Activated CD8-positive, alpha-beta memory T cell treated with anti-CD3 and anti-CD28 coated beads, Interleukin-2, amount 50 U/mL, for 4 hours (primary cell): Measurements from ENCODE around the gene HMCN2.
"Not testable (repeated sequence)": the region's sequence is repeated elsewhere in the genome, so short reads cannot be mapped to it uniquely, and the experiment has no call there.

ENCODE experiments used
- DNase-seq: peaks from one replicate; pipeline ENCODE4 v3.0.0-alpha.2; 2020

The HMCN2 gene

DNA sequence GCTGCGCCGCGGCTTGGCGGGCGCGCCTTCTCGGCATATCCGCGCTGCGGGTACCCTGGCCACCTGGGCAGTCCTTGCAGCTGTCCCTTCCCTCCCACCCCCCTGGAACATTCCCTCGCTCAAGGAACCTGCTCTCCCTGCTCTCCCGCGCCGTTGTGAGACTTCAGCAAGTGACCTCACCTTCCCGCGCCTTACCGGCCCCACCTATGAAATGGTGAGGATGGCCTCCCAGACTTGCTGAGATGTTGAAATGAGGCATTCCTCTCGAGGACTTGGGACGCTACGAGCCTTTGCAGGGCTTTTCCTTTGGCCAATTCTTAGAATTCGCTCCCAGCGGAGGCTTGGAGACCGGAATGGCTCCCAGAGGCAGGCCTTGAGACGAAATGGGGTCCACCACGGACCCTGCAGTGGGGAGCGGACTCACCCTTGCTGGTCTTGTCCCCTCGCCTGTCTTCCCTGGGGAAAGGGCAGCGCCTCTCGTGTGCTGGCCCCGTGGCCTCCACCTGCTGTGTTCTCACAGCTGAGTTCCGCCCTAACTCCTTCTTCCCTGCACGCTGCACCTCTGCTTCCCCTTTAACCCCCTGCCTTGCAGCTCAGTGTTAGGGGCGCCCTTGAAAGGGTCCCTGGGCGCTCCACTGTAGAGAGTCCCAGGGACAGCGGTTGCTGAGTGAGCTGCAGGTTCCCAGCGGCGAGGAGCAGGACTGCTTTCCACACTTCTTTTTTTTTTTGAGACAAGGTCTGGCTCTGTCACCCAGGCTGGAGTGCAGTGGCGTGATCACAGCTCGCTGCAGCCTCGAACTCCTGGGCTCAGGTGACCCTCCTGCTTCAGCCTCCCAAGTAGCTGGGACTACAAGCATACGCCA, 907 bp downstream of the HMCN2 start:
- DNase-seq, result no peak

DNA sequence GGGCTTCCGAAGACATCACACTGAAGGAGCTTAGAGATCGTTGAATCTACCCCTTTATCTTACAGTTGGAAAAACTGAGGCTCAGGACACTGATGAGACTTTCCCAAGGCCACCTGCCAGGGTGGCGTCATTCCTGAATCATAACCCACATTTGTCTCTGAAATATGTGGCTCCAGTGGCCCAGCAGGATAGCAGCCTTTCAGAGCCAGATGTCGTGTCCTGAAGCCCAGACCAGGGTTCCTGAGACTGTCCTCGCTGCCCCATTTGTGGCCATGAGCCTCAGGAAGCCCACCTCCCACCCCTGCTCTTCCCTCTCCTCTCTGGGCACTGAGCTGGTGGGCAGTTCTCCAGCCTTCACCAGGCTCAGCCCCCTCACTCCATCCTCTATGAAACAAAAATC, 2.4 kb downstream of the HMCN2 start:
- DNase-seq, result no peak

GRCh38 chr9:130268521-130269211, 3.1 kb downstream of the HMCN2 start:
- no peak for DNase-seq

- DNase-seq, result no peak
These were observed 5.9 kb downstream of the HMCN2 start for GRCh38 chr9:130271473-130271872.

- no peak for DNase-seq
These were observed 9.6 kb downstream of the HMCN2 start for GRCh38 chr9:130275156-130275555.

DNA sequence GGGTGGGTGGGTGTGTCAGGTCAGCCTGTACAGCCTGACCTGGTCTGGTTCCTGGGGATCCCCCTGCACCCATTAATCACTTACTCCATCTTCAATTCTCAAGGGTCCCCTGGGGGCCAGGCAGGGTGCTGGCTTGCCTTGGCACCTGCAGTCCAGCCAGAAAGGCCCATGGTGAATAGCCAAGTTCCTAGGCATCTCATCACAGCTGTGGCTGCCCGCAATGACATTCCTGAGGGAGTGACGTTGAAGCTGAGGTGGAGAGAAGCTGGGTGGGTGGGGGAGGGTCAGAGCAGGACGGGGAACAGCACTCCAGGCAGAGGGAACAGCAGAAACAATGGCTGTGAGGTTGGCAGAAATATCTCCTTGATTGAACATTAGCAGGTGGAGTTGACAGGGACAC, 10.6 kb downstream of the HMCN2 start:
- DNase-seq, result no peak

DNA sequence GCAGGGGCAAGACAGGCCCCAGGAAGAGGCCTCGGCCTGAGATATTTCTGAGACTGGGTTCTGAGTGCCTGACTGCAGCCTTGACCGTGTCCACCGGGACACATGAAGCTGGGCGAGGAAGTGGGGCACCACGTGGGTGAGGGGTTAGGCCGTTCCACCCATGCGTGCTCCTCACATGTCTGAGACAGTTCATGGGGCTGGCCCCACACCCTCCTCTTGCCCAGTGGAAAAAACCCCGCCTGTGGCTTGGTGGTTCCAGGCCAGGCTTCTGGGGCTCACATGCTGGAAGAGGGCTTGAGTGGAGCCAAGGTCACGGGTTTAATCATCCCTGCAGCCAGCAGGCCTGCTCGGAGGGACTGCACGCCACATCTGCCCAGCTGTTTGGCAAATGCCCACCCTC, 11.4 kb downstream of the HMCN2 start:
- DNase-seq, result no peak

DNA sequence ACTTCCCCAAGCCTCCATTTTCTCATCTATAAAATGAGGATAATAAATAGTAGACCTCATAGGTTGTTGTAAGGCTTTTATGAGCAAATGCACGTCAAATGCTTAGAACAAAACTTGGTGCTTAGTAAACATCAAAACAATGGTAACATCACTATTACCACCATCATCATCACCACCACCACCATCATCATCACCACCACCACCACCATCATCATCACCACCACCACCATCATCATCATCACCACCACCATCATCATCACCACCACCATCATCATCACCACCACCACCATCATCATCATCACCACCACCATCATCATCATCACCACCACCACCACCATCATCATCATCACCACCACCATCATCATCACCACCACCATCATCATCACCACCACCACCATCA, 12.0 kb downstream of the HMCN2 start:
- not testable (repeated sequence) for DNase-seq

DNA sequence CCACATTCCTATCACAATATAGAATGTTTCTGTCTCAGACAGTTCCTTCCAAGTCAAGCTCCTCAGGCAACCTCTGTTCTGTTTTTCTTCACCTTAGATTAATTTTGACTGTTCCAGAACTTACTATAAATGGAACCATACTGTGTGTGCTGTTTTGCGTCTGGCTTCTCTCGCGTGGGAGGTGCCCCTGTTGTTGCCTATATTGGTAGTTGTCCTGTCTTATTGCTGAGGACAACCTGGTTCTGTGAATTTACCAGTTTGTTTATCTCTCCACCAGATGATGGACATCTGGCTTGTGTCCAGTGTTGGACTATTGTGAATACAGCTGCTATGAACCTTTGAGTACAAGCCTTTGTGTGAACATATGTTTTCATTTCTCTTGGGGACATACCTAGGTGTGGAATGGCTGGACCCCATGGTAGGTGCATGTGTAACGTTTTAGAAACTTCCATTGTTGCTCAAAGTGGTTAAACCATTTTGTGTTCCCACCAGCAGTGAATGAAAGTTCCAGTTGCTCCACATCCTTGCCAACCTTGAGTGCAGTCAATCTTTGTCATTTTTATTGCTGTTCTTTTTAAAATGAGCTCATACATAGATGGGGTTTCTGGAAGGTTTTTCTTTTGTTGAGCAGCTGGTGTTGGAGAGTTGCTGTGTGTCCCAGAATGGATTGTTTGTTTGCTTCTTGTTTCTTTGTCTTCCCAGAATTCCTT, 18.1 kb downstream of the HMCN2 start:
- no peak for DNase-seq

- no peak for DNase-seq
These were observed 18.7 kb downstream of the HMCN2 start for GRCh38 chr9:130284249-130284625.

DNA sequence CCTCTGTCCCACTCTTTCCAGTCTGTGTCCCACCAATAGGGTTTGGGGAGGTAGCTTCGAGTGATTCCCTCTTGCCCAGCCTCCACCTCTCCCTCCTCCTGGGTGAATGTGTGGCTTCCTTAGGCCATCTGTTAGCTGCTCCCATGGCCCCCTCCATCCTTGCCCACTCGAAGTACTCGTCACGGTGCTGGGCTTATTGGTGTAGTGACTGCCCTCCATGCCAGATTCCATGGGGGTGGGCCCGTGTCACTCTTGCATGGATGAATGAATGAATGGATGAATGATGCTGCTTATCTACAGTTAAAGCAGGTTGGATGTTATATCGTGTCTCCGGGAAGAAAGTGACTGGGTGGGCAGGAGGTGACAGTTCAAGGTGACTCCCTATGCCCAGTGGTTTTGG, 19.1 kb downstream of the HMCN2 start:
- DNase-seq, result no peak

DNA sequence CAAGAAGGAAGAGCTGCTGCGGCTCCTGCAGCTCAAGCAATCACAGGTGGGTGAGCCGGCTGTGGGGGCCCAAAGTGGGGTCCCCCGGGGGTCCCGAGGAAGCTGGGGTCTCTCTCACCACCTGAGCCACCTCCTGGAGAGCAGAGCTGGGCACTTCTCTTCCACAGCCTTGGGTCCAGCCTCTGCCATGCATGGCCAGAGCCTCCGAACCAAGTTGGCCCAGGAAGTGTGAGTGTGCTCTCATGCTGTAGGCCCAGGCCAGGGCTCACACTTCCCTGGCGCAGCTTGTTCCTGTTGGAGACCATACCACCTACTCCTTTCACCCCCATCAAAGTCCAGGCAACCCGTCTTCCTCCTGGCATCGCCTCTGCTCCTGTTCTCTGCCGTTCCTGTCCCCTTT, 19.7 kb downstream of the HMCN2 start:
- no peak for DNase-seq

DNA sequence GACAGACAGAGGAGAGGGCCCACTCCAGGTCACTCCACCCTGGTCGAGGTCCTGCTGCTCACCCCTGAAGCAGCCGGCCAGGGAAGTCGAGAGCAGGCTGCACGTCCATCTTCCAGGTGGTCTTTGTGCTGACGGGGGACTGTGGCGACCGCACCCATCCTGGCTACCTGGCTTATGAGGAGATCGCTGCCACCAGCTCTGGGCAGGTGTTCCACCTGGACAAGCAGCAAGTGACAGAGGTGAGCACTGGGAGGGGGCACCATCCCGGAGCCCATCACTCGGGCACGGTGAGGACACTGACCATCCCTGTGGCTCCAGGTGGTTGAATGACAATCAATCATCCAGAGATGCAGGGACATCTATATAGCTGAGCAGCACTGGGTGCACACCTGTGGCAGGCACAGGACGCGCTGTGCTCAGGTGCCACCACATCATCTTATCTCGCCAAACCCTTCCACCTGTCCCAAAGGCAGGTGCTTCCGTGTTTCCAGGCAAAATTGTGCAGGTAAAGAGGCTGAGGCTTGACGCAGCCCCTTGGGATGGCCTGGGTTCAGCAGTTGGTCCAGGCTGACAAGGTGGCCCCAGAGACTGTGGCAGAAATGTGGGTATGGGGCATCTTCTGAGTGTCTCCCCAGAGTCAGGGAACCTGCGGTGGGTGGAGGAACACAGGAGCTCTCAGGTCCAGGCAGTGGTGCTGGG, 20.7 kb downstream of the HMCN2 start:
- DNase-seq, result no peak

DNA sequence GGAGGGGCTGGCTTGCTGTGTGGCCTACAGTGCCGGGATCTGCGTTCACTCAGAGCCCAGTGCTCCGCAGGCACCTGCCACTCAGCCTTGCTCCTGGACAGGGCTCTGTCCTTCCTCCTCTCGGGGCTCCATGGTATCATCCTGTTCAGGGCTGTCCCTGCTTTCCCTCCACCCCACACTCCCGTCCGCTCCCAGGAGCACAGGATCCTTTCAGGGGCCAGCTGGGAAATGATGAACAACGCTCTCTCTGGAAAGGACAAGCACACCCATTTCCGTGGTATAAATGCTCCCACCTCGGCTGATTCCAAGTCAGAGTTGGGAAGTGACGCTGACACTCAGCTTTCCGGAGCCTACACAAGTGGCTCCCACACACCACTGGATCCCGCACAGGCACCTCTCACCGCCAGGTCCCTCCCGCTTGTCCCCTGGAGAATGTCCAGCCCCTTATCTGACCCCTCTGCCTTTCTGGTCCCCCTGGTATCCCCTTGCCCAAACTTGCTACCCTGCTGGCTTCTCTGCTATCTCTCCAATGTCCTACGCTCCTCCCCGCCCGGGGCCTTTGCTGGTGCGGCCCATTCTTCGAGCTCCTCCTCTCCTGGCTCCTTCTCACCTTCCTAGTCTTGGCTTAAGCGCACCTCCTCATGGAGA, 21.3 kb downstream of the HMCN2 start:
- no peak for DNase-seq

DNA sequence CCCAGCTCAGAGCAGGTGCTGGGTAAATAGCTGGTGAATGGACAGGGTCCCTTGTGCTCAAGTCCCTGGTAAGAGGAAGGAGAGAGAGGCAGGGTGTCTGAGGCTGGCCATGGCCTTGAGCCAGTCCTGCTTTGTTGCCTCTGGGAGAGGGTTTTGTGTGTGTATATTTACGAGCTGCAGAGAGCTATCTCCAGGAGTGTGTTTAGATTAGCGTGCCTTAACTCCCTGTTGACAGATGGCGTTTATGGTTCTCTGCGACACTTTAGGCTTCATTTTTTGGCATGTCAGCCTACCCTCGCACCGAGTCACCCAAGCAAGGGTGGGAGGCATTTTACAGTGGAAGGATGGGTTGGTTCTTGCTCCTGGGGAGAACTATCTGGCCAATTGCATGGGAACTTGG, 22.2 kb downstream of the HMCN2 start:
- DNase-seq, result no peak

GRCh38 chr9:130288393-130288792, 22.8 kb downstream of the HMCN2 start:
- DNase-seq, result no peak

DNA sequence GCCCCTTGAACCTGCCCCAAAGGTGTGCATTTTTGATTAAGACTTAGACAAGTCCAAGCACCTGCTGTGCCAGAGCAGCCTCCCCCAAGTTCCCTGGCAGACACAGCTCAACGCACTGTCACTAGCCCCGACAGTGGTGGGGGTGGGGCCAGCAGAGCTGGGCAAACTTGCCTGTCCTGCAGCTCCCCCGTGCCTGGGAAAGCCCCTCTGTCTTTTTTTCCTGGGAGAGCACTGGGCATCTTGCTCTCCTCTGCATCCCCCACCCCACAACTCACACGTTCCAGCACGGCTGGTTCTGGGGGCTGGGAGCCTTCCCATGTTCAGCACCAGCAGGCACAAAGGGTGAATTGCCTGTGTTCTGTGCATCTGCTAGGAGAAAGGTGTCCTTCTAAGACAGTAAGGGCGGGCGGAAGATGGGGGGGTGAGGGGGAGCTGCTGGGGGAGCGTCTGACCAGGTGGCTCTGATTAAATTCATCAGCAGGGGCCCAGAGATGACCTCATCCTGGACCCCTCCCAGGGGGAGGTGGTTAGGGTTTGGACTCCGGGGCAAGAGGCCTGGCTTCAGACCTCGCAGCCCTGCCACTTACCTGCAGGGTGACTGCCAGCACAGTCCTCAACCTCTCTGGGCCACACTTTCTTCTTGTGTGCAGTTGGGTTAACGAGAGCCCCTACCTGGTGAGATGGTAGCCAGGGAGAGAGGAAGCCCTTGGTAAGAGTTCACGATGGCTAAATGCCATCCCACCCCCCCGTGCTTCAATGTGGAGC, 23.5 kb downstream of the HMCN2 start:
- DNase-seq, result no peak

GRCh38 chr9:130289711-130290241, 24.2 kb downstream of the HMCN2 start:
- no peak for DNase-seq

DNA sequence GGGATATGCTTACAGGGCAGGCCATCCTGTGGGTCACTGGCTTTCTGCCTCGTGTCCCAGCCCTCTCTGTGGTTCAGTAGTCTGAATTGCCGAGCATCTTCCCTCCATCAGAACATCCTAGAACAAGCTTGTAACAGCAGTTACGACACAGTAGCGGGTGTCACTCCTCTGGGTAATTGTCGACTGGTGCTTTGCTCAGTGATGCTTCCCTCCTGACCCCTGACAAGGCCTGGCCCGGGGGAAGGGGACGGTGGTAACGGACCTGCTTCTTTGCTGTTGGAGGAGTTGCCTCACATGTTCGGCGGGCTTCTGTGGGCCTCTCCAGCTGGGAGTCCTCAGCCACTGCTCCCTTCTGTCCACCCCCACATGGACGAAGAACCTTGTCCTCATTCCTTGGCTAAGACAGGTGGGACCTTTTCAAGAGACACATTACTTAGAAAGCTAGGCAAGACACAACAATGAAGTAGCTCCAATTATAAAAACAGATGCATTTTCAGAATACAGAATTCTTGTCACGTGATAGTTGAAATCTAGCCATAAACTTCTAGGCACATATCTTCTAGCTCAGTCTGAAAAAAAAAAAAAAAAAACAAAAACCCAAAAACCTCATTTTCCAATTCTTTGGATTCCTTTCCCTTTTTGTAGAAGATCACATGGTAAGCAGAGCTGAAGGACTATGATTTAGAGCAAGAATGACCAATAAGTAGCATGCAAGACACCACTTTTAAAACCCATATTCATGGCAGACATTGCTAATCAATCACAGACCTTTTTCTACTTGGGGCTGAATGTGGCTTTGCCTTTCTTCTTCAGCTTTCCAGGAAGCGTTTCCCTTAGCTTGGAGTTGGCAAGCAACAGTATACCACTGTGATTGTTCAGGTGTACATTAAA, 25.0 kb downstream of the HMCN2 start:
- DNase-seq, result no peak

DNA sequence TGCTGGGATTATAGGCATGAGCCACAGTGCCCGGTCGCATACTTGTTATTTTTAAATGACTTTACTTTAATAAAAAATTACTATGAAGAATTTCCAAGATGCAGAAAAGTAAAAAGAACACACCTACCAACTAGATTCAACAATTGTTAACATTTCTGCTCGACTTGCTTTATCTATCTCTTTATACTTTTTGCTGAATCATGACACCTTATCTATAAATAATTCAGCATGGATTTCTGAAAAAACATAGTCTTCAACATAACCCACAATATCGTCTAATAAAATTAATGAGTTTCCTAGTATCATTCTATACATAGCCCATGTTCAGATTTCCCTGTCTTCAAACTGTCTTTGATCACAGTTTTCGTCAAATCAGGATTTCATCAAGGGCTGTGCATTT, 25.9 kb downstream of the HMCN2 start:
- no peak for DNase-seq

DNA sequence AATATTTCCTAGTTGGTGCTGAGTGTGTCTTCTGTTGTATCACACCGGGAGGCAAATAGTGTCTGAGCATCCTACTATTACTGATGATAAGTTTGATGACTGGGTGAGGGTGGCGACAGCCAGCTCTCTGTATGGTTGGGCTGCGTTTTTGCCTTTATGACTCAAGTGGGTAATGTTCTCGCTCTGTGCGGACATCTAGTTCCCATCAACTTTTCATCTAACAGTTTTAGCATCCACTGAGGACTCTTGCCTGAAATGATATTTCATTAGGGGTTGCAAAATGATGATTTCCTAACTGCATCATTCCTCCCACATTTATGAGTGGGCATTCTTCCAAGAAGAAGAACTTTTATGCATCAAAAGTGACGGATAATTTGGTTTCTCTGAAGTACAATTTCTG, 26.5 kb downstream of the HMCN2 start:
- DNase-seq, result no peak
